Mesendoderm (in vitro differentiated cells): ENCODE data around the gene EDN1.

ENCODE experiments used
- DNase-seq: peaks from one replicate; pipeline ENCODE4 v3.0.0; 2013
- H2AK5ac ChIP-seq: 2 replicates; pipeline ENCODE4 v1.6.1; 2013; ENCODE audit warnings: low read length, inconsistent platforms
- H2BK120ac ChIP-seq: 2 replicates; pipeline ENCODE4 v1.6.1; 2013; ENCODE audit warnings: low read depth, mild to moderate bottlenecking, low read length, moderate library complexity, mixed read lengths
- H2BK15ac ChIP-seq: replicated peaks from 2 replicates; pipeline ENCODE4 v1.6.1; 2013; ENCODE audit warnings: low read depth, mild to moderate bottlenecking, moderate library complexity
- H2BK5ac ChIP-seq: 2 replicates; pipeline ENCODE4 v1.6.1; 2013; ENCODE audit warnings: low read length, inconsistent platforms
- H3K18ac ChIP-seq: 2 replicates; pipeline ENCODE4 v1.6.1; 2013; ENCODE audit warnings: mild to moderate bottlenecking, low read length, mixed read lengths
- H3K23ac ChIP-seq: one replicate; pipeline ENCODE4 v1.6.1; 2013; ENCODE audit warnings: low read length
- H3K27ac ChIP-seq: 2 replicates; pipeline ENCODE4 v1.5.1; 2013; ENCODE audit warnings: low read depth, mild to moderate bottlenecking, inconsistent platforms, low read length, moderate library complexity
- H3K27me3 ChIP-seq: 2 replicates; pipeline ENCODE4 v1.6.1; 2013; ENCODE audit warnings: low read length, control low read depth, mild to moderate bottlenecking, inconsistent platforms; ENCODE audit not compliant: insufficient read depth, poor library complexity
- H3K36me3 ChIP-seq: 2 replicates; pipeline ENCODE4 v1.6.1; 2013; ENCODE audit warnings: low read length, inconsistent platforms; ENCODE audit not compliant: control insufficient read depth, insufficient read depth
- H3K4ac ChIP-seq: one replicate; pipeline ENCODE4 v1.6.1; 2013; ENCODE audit warnings: low read depth, mild to moderate bottlenecking, low read length, moderate library complexity
- H3K4me1 ChIP-seq: 2 replicates; pipeline ENCODE4 v1.6.1; 2013; ENCODE audit warnings: low read depth, low read length, inconsistent platforms; ENCODE audit not compliant: control insufficient read depth
- H3K4me2 ChIP-seq: 2 replicates; pipeline ENCODE4 v1.6.1; 2013; ENCODE audit warnings: low read length
- H3K4me3 ChIP-seq: 2 replicates; pipeline ENCODE4 v1.5.1; 2013; ENCODE audit warnings: mild to moderate bottlenecking, low read length
- H3K56ac ChIP-seq: one replicate; pipeline ENCODE4 v1.6.1; 2013; ENCODE audit warnings: low read length
- H3K79me1 ChIP-seq: 2 replicates; pipeline ENCODE4 v1.6.1; 2013; ENCODE audit warnings: low read length, inconsistent platforms
- H3K79me2 ChIP-seq: 2 replicates; pipeline ENCODE4 v1.6.1; 2013; ENCODE audit warnings: mild to moderate bottlenecking, low read length; ENCODE audit not compliant: control insufficient read depth, insufficient read depth
- H3K9ac ChIP-seq: 2 replicates; pipeline ENCODE4 v1.6.1; 2013; ENCODE audit warnings: low read length, inconsistent platforms
- H4K5ac ChIP-seq: one replicate; pipeline ENCODE4 v1.6.1; 2013; ENCODE audit warnings: low read length
- H4K8ac ChIP-seq: one replicate; pipeline ENCODE4 v1.6.1; 2013; ENCODE audit warnings: low read depth, mild to moderate bottlenecking, control low read depth, low read length, moderate library complexity
- WGBS: extraction: QIAGEN DNeasy Blood & Tissue Kit; methylation state at CpG from one replicate; pipeline ENCODE4 v1.1.7; 2013; ENCODE audit warnings: low lambda C conversion rate, missing lambda C conversion rate; ENCODE audit not compliant: insufficient coverage; ENCODE audit errors: extremely low coverage; 5-methylcytosine and 5-hydroxymethylcytosine counted together

EDN1 gene

DNA sequence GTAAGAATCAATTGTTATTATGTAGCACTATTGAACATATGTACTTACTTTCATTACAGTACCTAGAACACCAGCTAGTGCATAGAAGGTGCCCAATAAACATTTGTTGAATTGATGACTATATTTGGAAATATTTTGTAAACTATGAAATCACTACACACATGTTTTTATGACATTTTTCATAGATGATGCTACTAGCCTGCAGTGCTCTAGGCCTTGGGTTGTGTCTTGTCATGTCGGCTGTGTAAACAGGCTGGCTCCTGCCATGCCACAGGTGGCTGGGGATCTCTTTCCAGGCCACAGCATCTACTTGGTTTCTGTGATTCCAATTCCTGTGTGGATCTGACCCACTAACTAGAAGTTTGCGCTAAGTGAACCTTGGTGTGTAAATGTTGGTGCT is 43.3 kb upstream of the EDN1 start:
- Histone ChIP-seq H4K5ac (no peak overlapping the region), H3K9ac (no peak overlapping the region), H3K36me3 (no peaks in the 10 kb centered on the region), H2BK120ac (no peak overlapping the region), H3K4me2 (no peak overlapping the region), H3K4me3 (no peak overlapping the region), H3K18ac (no peak overlapping the region), H2BK5ac (no peak overlapping the region), H3K79me2 (no peaks in the 10 kb centered on the region), H3K79me1 (no peaks in the 10 kb centered on the region), H2BK15ac (no peak overlapping the region), H3K56ac (no peak overlapping the region), H4K8ac (no peak overlapping the region), H3K27ac (no peak overlapping the region), H2AK5ac (no peak overlapping the region), H3K27me3 (no peaks in the 10 kb centered on the region), H3K4ac (no peak overlapping the region), H3K4me1 (peaks cover 3% of the 10 kb centered on the region), H3K23ac (no peak overlapping the region)
- WGBS, result no CpG with 5 or more reads among the region's 2 CpGs
- DNase-seq, result no peak

DNA sequence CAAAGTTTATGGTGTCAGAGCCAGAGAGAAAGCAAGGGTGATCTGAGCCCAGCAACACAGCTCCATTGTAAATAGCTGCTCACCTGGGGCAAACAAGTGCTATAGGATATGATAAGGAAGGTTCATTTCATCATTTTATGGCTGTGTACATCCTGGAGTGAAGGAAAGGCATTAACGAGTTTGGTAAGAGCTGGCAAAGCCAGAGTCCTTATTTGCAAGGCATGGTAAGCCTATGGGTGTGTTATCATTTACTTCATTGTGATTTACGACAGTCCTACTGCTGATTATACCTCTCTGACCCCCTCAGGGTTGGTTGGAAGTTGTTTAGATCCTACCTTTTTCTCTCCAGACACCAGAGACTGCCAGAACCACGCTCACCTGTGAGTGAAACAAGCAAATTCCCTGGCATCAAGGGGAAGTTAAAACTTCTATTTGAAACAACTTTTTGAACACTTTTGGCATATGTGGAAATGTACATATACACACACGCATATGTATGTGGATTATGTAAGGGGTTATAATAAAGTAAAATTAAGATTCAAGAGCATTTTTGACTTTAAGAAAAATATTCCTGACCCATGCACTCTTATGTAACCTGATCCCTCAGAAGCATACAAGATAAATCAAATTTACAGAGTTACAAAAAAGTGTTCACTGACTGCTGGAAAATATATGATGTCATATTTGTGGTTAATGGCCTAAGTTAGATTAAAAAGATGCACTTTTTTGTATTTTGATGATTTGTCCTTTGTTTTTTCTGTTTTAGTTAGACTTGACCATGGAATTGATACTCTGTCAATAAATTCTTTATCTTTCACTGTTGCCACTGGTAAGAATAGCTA is 40.4 kb upstream of the EDN1 start:
- Histone ChIP-seq H3K56ac (no peak overlapping the region), H3K18ac (no peak overlapping the region), H3K23ac (no peak overlapping the region), H2BK15ac (no peak overlapping the region), H3K4me1 (peaks cover 3% of the 10 kb centered on the region), H3K79me2 (no peaks in the 10 kb centered on the region), H3K27me3 (no peaks in the 10 kb centered on the region), H3K27ac (no peak overlapping the region), H3K4ac (no peak overlapping the region), H3K4me2 (no peak overlapping the region), H4K8ac (no peak overlapping the region), H4K5ac (no peak overlapping the region), H2BK120ac (no peak overlapping the region), H2BK5ac (no peak overlapping the region), H3K9ac (no peak overlapping the region), H3K4me3 (no peak overlapping the region), H3K79me1 (no peaks in the 10 kb centered on the region), H2AK5ac (no peak overlapping the region), H3K36me3 (no peaks in the 10 kb centered on the region)
- DNase-seq, result no peak
- no CpG with 5 or more reads among the region's 4 CpGs for WGBS

DNA sequence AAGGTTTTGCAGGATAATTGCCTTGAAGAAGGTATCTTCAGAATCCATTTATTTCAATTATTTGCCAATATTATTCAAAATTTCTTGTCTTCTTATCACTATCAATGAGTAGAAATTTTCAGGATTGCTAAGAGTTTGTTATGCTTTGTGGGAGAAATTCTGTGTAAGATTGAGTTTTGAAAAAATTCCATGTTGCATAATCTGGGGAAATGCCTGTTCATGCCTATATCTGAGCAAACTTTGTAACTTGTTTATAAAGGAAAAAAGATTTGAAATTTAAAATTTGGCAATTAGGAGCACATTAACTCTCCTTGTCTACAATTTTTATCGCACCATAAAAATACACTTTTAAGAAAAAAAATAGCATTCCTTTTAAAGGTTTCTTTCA is 39.8 kb upstream of the EDN1 start:
- Histone ChIP-seq H3K9ac (no peak overlapping the region), H3K4ac (no peak overlapping the region), H3K23ac (no peak overlapping the region), H3K4me3 (no peak overlapping the region), H2BK120ac (no peak overlapping the region), H3K18ac (no peak overlapping the region), H4K5ac (no peak overlapping the region), H2BK5ac (no peak overlapping the region), H3K56ac (no peak overlapping the region), H3K79me2 (no peaks in the 10 kb centered on the region), H3K36me3 (no peaks in the 10 kb centered on the region), H2BK15ac (no peak overlapping the region), H3K27ac (no peak overlapping the region), H3K27me3 (no peaks in the 10 kb centered on the region), H3K79me1 (no peaks in the 10 kb centered on the region), H4K8ac (no peak overlapping the region), H3K4me1 (peaks cover 3% of the 10 kb centered on the region), H3K4me2 (no peak overlapping the region), H2AK5ac (no peak overlapping the region)
- no CpG with 5 or more reads among the region's 1 CpG for WGBS
- DNase-seq, result no peak

DNA sequence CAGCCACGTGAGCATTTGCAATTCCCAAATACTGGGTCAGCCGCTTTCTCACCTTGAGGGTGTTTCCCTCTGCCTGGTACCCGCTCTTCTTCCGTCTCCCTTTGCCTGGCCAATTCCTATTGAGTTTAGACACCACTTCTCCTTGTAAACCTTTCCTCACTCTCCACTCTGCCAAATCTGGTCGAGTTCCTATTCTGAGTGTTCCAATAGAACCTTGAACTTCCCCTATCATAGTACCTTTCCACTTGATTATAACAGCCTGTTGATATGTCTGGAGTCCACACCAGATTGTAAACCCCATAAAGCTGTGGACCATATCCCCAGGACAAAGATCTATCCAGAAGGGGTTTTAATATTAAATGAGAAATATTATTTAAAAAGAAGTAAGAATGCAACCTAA is 36.0 kb upstream of the EDN1 start:
- Histone ChIP-seq H3K4me2 (no peak overlapping the region), H3K79me2 (no peaks in the 10 kb centered on the region), H2BK5ac (no peak overlapping the region), H3K4me3 (no peak overlapping the region), H3K23ac (no peak overlapping the region), H2BK15ac (no peak overlapping the region), H4K8ac (no peak overlapping the region), H2AK5ac (no peak overlapping the region), H3K36me3 (no peaks in the 10 kb centered on the region), H4K5ac (no peak overlapping the region), H3K4ac (no peak overlapping the region), H3K18ac (no peak overlapping the region), H3K27ac (no peak overlapping the region), H3K27me3 (no peaks in the 10 kb centered on the region), H3K9ac (no peak overlapping the region), H2BK120ac (no peak overlapping the region), H3K79me1 (no peaks in the 10 kb centered on the region), H3K56ac (no peak overlapping the region), H3K4me1 (no peaks in the 10 kb centered on the region)
- no peak for DNase-seq
- WGBS, result no CpG with 5 or more reads among the region's 5 CpGs

DNA sequence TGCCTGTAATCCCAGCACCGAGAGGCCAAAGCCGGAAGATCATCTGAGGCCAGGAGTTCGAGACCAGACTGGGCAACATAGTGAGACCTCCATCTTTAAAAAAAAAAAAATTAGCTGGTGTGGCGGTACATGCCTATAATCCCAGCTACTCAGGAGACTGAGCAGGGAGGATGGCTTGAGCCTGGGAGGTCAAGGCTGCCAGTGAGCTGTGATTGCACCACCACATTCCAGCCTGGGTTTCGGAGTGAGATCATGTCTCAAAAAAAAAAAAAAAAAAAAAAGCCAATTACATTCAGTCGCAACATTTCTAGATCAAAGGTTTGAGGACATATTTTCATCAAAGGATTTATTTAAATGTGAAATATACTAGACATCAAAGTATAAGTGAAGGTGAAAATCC is 32.0 kb upstream of the EDN1 start:
- Histone ChIP-seq H3K18ac (no peak overlapping the region), H3K4me1 (no peaks in the 10 kb centered on the region), H3K27ac (no peak overlapping the region), H2AK5ac (no peak overlapping the region), H3K36me3 (no peaks in the 10 kb centered on the region), H3K79me1 (no peaks in the 10 kb centered on the region), H3K4ac (no peak overlapping the region), H3K4me3 (no peak overlapping the region), H2BK15ac (no peak overlapping the region), H3K79me2 (no peaks in the 10 kb centered on the region), H4K8ac (no peak overlapping the region), H2BK120ac (no peak overlapping the region), H4K5ac (no peak overlapping the region), H3K27me3 (no peaks in the 10 kb centered on the region), H3K56ac (no peak overlapping the region), H2BK5ac (no peak overlapping the region), H3K23ac (no peak overlapping the region), H3K4me2 (no peak overlapping the region), H3K9ac (no peak overlapping the region)
- DNase-seq, result peak; percentile 61
- WGBS, result no CpG with 5 or more reads among the region's 6 CpGs

DNA sequence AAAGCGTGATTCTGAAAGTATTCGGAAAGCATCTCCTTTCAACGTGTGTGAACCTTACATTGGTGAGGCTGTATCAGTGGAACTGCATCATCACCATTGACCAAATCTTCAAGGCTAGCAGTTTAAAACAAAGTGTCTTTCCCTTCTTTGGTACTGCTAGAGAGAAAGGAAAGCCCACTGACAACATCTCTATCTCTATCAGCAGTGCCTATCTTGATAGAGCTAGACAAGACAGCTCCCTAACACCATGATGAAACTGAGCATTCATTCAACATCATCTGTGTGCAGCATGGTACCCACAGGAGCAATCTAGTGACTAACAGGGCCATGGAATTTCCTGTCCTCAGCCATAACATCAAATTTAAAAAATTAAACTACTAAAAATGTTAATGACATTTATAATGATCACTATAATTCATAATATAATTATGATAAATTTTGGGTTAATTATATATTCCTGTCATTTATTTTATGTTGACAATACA is 31.5 kb upstream of the EDN1 start:
- Histone ChIP-seq H2BK120ac (no peak overlapping the region), H3K23ac (no peak overlapping the region), H3K79me1 (no peaks in the 10 kb centered on the region), H3K4me3 (no peak overlapping the region), H3K9ac (no peak overlapping the region), H3K4me1 (no peaks in the 10 kb centered on the region), H3K4me2 (no peak overlapping the region), H4K8ac (no peak overlapping the region), H3K27me3 (no peaks in the 10 kb centered on the region), H2AK5ac (no peak overlapping the region), H3K27ac (no peak overlapping the region), H2BK5ac (no peak overlapping the region), H2BK15ac (no peak overlapping the region), H3K36me3 (no peaks in the 10 kb centered on the region), H3K18ac (no peak overlapping the region), H3K4ac (no peak overlapping the region), H4K5ac (no peak overlapping the region), H3K79me2 (no peaks in the 10 kb centered on the region), H3K56ac (no peak overlapping the region)
- no CpG with 5 or more reads among the region's 3 CpGs for WGBS
- peak; percentile 55 for DNase-seq
